HG02884 (cell line): ENCODE measurements around the gene KLHL34.

ENCODE experiments used
- ATAC-seq: cut with Tn5 transposase; IDR thresholded peaks from one replicate; pipeline ENCODE4 v1.9.1; 2021; ENCODE audit warnings: mild to moderate bottlenecking, moderate library complexity; ENCODE audit not compliant: unreplicated experiment

KLHL34 gene

GRCh38 chrX:21658152-21658737 lies at the start of gene KLHL34:
TSS of gene KLHL34 (minus strand) at chrX:21658330. CDS start at chrX:21657788, 542 bp downstream.
- no peak for ATAC-seq

GRCh38 chrX:21705225-21705624 lies 47.1 kb upstream of the KLHL34 start:
- ATAC-seq: no peak

- ATAC-seq: no peak
These were observed 44.6 kb upstream of the KLHL34 start for GRCh38 chrX:21702725-21703124.

- ATAC-seq: no peak
These were observed 42.8 kb upstream of the KLHL34 start for GRCh38 chrX:21700967-21701366.

GRCh38 chrX:21700275-21700674 lies 42.1 kb upstream of the KLHL34 start:
- no peak for ATAC-seq

GRCh38 chrX:21699136-21699535 lies 41.0 kb upstream of the KLHL34 start:
- no peak for ATAC-seq

GRCh38 chrX:21698272-21698671 lies 40.1 kb upstream of the KLHL34 start:
- no peak for ATAC-seq

DNA sequence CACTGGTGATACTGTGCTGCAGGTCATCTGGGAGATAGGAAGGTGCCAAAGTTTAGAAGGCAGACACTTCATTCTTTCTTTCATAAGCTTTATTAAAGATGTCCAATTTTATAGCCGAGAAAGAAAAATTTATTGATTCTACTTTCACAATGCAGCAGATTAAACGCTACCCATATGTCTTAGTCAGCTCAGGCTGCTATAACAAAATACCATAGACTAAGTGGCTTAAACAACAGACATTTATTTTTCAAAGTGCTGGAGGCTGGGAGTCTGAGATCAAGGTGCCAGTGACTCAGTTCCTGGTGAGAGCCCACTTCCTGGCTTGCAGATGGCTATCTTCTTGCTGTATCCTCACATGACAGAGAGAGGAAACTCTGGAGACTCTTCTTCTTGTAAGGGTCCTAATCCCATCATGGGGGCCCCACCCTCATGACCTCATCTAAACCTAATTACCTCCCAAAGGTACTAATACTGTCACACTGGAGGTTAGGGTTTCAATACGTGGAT lies 33.4 kb upstream of the KLHL34 start:
- ATAC-seq: no peak

GRCh38 chrX:21683941-21684340 lies 25.8 kb upstream of the KLHL34 start:
- ATAC-seq: no peak

- ATAC-seq: no peak
These were observed 20.0 kb upstream of the KLHL34 start for GRCh38 chrX:21678048-21678612.

- ATAC-seq: no peak
These were observed 17.8 kb upstream of the KLHL34 start for GRCh38 chrX:21675931-21676330.

- ATAC-seq: no peak
These were observed 16.5 kb upstream of the KLHL34 start for GRCh38 chrX:21674430-21675186.

DNA sequence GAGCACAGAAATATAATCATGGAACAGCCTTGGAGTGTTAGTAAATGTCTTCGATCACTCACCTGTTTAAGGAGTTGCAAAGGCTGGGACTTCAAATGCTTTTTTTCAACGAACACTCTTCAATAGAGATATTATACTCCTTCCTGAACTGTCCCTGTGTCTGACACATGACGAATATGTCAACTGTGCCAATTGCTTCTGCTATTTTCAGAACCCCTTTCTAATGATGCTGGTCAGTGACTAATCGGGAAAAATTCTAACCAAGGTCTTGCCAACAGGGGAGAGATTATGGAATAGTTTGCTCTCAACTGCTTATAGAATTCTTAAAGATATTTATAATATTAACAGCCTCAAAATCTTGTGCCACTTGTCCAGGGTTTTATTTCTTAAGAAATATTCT lies 8.5 kb upstream of the KLHL34 start:
- no peak for ATAC-seq

GRCh38 chrX:21666252-21666651 lies 8.1 kb upstream of the KLHL34 start:
- ATAC-seq: no peak

GRCh38 chrX:21662761-21663160 lies 4.6 kb upstream of the KLHL34 start:
- ATAC-seq: no peak

DNA sequence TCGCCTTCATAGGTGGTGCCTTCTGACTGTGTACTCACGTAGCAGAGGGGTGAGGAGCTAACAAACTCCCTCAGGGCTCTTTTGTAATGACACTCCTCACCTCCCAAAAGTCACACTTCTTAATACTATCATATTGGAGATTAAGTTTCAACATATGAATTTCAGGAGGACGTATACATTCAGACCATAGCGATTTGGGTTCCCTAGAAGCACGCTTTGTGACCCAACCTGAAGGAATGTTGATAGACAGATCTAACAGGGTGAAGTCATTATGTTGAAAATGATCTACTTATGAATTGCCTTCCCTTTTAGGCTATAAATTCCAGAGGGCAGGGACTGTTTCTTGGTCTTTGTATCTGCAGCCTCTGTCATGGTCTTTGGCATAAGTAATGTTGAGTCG lies 3.2 kb upstream of the KLHL34 start:
- no peak for ATAC-seq

DNA sequence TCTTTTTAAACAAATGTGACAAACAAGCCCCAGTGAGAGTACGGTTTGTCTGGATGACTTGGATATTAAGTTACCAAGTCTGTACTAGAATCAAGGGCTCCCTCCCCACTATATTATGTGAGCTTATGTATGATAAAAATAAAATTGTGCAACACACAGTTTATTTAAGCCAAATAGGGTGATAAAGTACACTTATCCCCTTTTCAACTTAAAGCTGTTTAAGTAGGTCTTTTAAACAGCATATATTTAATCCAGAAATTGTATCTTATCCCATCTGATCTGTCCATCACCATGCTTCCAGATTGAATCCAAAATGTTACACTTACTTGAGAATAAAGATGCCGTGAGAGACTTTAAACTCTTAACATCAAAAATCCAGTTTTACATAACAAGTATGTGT lies 2.0 kb upstream of the KLHL34 start:
- no peak for ATAC-seq

DNA sequence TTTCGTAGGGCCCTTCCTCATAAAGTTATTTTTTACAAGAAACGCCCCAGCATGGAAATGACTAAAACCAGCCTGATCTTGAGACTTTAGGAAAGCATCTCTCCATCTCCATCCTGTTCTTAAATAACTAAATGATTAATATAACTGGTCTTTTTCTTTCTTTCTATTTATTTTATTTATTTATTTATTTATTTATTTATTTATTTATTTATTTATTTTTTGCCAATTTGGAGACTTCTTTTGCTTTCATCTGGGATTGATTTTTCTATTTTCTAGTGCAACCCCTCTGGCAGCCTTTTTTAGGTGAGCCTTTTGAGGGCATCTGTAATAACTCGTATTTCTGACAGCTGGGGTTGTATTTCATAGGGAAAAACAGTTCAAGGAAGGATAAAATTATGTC lies 1.2 kb upstream of the KLHL34 start:
- ATAC-seq: no peak

GRCh38 chrX:21658746-21659145 lies 616 bp upstream of the KLHL34 start:
- ATAC-seq: no peak

- ATAC-seq: no peak
These were observed 595 bp downstream of the KLHL34 start for GRCh38 chrX:21657318-21658151.

- no peak for ATAC-seq
These were observed 1.4 kb downstream of the KLHL34 start for GRCh38 chrX:21656587-21657317.
